Gastrocnemius medialis (tissue), 4 donors: ENCODE data around the gene FAM25G. TPM values are rescaled to one million over a fixed set of nuclear protein-coding genes. Genes with fewer than 3 reads are reported as not detected.
"Not testable (repeated sequence)": the region's sequence is repeated elsewhere in the genome, so short reads cannot be mapped to it uniquely, and the experiment has no call there.

Experiments
- ATAC-seq, 2 donors: fragments of 150-250 bp; one replicate each; pipeline ENCODE4 v1.9.1; 2016
- DNase-seq, 2 donors: peaks; one replicate each; pipeline ENCODE4 v3.0.0-alpha.2; 2019
- H3K27ac ChIP-seq, 4 donors: fragments of 200-600 bp; sonication (generic); 1 replicate in 1 of 4; 2 replicates in 3 of 4; pipeline ENCODE4 v1.5.1; 2016 to 2018; ENCODE audit warnings: mild to moderate bottlenecking in 2 of 4, moderate library complexity in 1 of 4
- H3K27me3 ChIP-seq, 3 donors: fragments of 200-600 bp; sonication (generic) in 2 of 3; 1 replicate in 1 of 3; 2 replicates in 2 of 3; pipeline versions ENCODE4 v1.5.1 to v1.6.0; 2016 to 2019; ENCODE audit warnings: mild to moderate bottlenecking in 1 of 3, moderate library complexity in 1 of 3
- H3K36me3 ChIP-seq, 2 donors: fragments of 200-600 bp; sonication (generic) in 1 of 2; one replicate each; pipeline ENCODE4 v1.5.1; 2017 to 2018
- H3K4me1 ChIP-seq, 2 donors: fragments of 200-600 bp; sonication (generic) in 1 of 2; one replicate each; pipeline ENCODE4 v1.5.1; 2016 to 2017; ENCODE audit warnings: mild to moderate bottlenecking in 2 of 2
- H3K4me3 ChIP-seq, 4 donors: fragments of 200-600 bp; sonication (generic) in 3 of 4; 1 replicate in 1 of 4; 2 replicates in 3 of 4; pipeline ENCODE4 v1.5.1; 2016 to 2019; ENCODE audit warnings: mild to moderate bottlenecking in 2 of 4
- H3K9me3 ChIP-seq, 3 donors: fragments of 200-600 bp; sonication (generic) in 2 of 3; 1 replicate in 1 of 3; 2 replicates in 2 of 3; pipeline ENCODE4 v1.5.1; 2016 to 2019
- POLR2A ChIP-seq, 2 donors: fragments of 450-650 bp; IDR thresholded peaks; one replicate each; pipeline ENCODE4 v1.6.1; 2017; ENCODE audit warnings: antibody characterized with exemption in 2 of 2, mild to moderate bottlenecking in 2 of 2, moderate library complexity in 2 of 2
- in situ Hi-C, 4 donors: fragments of 200-750 bp; cut with MboI; loops; one replicate each; pipeline versions ENCODE4 v1.15.0 to v1.8.0; 2017; ENCODE audit warnings: low sequenced_read_pairs in 4 of 4
- intact Hi-C: fragments of 100-400 bp; cut with DNase I; formaldehyde crosslinking; loops from one replicate; pipeline ENCODE4 v1.15.1; 2023; ENCODE audit warnings: low total_unique reads
- total RNA-seq, 4 donors: library from RNA; depleted of rRNA; stranded (reverse); fragments of >200 nt; gene quantifications; one replicate each; pipeline versions ENCODE4 v1.1.0 to v1.2.3, GENCODE V29; 2016
- TF ChIP-seq, protein P1 (sequence below), 5 experiments: fragments of 450-650 bp in 3 of 5; fragments of 200-600 bp in 2 of 5; sonication (generic) in 2 of 5; IDR thresholded peaks in 4 of 5; conservative IDR thresholded peaks in 1 of 5; 1 replicate in 4 of 5; 2 replicates in 1 of 5; pipeline ENCODE4 v1.5.1; 2016 to 2019; ENCODE audit warnings: antibody characterized with exemption in 5 of 5, mild to moderate bottlenecking in 3 of 5, moderate library complexity in 3 of 5

The FAM25G gene
- total RNA-seq, 4 donors from 2014 or later: not detected

DNA sequence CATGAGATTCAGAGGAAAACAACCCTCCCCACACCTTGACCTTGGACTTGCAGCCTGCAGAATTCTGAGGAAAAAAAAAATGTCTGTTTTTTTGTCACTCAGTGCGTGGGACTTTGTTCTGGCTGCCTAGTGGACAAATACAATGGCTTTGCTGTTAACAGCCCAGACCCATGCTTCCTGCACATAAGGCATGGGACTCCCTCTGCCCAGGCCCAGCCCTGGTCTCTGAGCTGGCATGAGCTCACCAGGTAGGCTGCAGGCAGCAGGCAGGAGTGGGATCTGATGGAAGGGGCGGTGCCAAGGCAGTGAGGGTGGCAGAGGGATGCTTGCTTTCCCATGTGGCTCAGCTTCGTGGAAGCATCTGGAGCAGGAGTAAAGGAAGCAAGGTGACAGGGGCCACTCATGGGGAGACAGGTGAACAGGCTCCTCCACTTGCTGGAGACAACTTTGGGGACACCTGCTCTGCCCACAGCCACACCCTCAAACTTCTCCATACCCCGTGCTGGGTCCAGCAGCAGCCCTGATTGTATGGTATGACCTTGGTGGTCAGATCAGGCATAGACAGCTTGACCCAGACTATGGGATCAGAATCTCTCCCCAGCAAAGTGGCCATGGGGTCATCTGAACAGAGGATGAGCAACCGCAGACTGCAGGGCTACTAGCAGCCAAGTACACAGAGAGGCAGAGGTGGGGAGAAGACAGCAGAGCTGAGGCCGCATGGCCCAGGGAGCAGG lies 34.5 kb downstream of the FAM25G start:
- Histone ChIP-seq H3K4me1 (no peaks in the 10 kb centered on the region), H3K27me3 (no peaks in the 10 kb centered on the region), H3K27ac (no peak overlapping the region), H3K9me3 (no peaks in the 10 kb centered on the region), H3K4me3 (no peak overlapping the region), H3K36me3 (no peaks in the 10 kb centered on the region)
- TF ChIP-seq, protein P1, sequence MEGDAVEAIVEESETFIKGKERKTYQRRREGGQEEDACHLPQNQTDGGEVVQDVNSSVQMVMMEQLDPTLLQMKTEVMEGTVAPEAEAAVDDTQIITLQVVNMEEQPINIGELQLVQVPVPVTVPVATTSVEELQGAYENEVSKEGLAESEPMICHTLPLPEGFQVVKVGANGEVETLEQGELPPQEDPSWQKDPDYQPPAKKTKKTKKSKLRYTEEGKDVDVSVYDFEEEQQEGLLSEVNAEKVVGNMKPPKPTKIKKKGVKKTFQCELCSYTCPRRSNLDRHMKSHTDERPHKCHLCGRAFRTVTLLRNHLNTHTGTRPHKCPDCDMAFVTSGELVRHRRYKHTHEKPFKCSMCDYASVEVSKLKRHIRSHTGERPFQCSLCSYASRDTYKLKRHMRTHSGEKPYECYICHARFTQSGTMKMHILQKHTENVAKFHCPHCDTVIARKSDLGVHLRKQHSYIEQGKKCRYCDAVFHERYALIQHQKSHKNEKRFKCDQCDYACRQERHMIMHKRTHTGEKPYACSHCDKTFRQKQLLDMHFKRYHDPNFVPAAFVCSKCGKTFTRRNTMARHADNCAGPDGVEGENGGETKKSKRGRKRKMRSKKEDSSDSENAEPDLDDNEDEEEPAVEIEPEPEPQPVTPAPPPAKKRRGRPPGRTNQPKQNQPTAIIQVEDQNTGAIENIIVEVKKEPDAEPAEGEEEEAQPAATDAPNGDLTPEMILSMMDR (IDR thresholded peaks at IDR 0.05 in 4 of 5, conservative IDR thresholded peaks at IDR 0.05 in 1 of 5): no peak
- TF ChIP-seq POLR2A (IDR thresholded peaks at IDR 0.05): no peak
- in situ Hi-C loops: no loop called here
- intact Hi-C loops: no loop called here
- no peak for ATAC-seq
- DNase-seq: no peak

DNA sequence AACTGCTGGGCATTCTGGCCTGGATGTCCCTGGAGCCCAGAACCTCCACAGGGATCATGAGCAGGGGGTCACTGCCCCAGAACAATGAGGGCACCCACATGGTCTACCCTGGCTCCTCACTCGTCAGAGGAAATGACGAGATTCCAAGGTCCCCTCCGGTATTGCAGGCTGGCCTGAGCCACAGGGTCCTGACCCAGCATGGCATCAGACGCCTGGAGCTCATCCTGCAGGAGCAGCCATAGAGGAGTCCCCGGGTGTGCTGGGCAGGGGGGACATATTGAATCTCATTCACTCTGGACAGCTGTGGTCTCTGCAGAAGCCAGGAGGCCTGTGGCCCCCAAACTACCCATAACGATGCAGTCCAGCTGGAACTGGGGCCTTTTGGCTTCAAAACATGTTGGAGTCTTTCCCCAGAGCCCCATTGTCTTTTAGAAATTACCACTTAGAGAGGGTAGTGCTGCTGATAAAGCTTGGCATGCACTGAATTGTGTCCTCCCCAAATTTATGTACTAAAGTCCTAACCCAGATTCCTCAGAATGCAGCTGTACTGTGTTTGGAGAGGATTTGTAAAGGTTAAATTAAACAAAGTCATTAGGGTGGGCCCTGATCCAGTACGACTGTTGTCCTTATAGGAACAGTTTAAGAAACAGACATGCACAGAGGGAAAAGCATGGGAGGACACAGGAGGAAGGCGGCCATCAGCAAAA lies 35.3 kb downstream of the FAM25G start:
- H3K4me1 ChIP-seq: no peaks in the 10 kb centered on the region
- no peak overlapping the region for H3K27ac ChIP-seq
- in situ Hi-C loops (no loop called here), intact Hi-C loops (no loop called here)
- no peak for DNase-seq
- no peak for ATAC-seq
- no peaks in the 10 kb centered on the region for H3K36me3 ChIP-seq
- no peaks in the 10 kb centered on the region for H3K27me3 ChIP-seq
- no peaks in the 10 kb centered on the region for H3K9me3 ChIP-seq
- TF ChIP-seq, protein P1 (IDR thresholded peaks at IDR 0.05 in 4 of 5, conservative IDR thresholded peaks at IDR 0.05 in 1 of 5): no peak
- TF ChIP-seq POLR2A (IDR thresholded peaks at IDR 0.05): no peak
- no peak overlapping the region for H3K4me3 ChIP-seq

DNA sequence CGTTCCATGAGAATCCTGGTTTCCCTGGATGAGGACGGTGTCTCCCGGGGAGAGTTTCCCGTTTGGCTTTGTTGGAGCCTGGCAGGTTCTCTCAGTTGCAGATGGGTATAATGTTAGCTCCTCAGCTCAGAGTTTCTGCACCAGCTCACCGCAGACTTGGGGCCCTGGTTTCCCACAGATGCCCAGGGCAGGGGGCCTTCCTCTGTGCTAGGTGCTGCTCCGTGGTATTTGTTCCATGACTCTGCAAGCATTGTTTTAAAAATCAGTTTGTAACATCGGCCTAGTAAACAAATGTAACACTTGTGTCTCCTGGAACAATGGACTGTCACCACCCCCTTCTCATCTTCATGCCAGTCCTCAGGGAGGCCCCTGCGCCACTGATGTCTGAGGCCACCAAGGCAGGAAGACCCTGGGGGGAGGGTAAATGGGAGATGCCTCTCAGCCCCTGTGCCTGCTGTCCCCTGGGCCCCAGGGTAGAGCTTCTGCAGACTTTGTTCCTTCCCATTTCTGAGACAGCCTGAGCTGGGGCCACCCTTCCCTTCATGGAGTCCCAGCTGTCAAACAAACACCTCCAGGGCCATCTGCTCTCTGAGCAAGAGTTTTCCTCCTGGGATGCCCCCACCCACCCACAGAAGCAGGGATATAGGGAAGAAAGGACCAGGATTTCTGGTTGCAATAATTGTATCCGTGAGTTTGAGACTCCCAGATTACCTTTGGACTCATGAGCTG lies 36.0 kb downstream of the FAM25G start:
- H3K36me3 ChIP-seq, intact Hi-C loops, H3K27ac ChIP-seq, H3K27me3 ChIP-seq, ATAC-seq, H3K9me3 ChIP-seq, in situ Hi-C loops, H3K4me3 ChIP-seq, H3K4me1 ChIP-seq, DNase-seq: not testable (repeated sequence)

DNA sequence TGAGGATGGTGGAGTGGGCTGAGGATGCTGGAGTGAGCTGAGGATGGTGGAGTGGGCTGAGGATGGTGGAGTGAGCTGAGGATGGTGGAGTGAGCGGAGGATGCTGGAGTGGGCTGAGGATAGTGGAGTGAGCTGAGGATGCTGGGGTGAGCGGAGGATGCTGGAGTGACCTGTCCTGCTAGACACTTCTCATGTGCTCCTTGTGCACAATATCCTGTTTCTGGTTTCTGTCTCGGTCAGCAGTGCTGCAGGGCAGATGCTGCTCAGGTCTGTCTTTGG lies 36.8 kb downstream of the FAM25G start:
- Histone ChIP-seq H3K4me3 (no peak overlapping the region), H3K9me3 (no peaks in the 10 kb centered on the region), H3K36me3 (no peaks in the 10 kb centered on the region), H3K27me3 (no peaks in the 10 kb centered on the region), H3K27ac (no peak overlapping the region), H3K4me1 (no peaks in the 10 kb centered on the region)
- DNase-seq (no peak), ATAC-seq (no peak)
- in situ Hi-C loops: no loop called here
- intact Hi-C loops: no loop called here
- TF ChIP-seq, protein P1 (IDR thresholded peaks at IDR 0.05 in 4 of 5, conservative IDR thresholded peaks at IDR 0.05 in 1 of 5): no peak
- TF ChIP-seq POLR2A (IDR thresholded peaks at IDR 0.05): no peak
